ENCODE results near the gene LCN9.

LCN9 gene

GRCh38 chr9:135703726-135704125 lies 40.6 kb downstream of the LCN9 start:
- DNase-seq (ENCODE audit: low read depth, low spot score), result no peak

GRCh38 chr9:135704483-135704882 lies 41.4 kb downstream of the LCN9 start:
- CTCF ChIA-PET, result interaction anchor here (1.2 to 3.2 kb wide), 2 partner anchors 11 to 13 kb away, joined by 3 to 19 read pairs; no protein-coding TSS in a partner anchor

More at GRCh38 chr9:135703726-135704125, 40.6 kb downstream of the LCN9 start:
- CTCF ChIA-PET, result interaction anchor here (0.7 to 3.2 kb wide), 3 partner anchors 10 to 264 kb away, joined by 3 to 19 read pairs (median 3); no protein-coding TSS in a partner anchor
- no peak for TF ChIP-seq CTCF (IDR thresholded peaks at IDR 0.05; ENCODE audit: insufficient read depth, low read length, missing control alignments)
- no peak overlapping the region for H3K4me3 ChIP-seq (ENCODE audit: low read depth, low read length)
- POLR2A ChIA-PET, result interaction anchor here (1.1 kb wide), 1 partner anchor 10 kb away, joined by 3 read pairs; no protein-coding TSS in a partner anchor

GRCh38 chr9:135705376-135705775 lies 42.3 kb downstream of the LCN9 start:
- H3K4me3 ChIP-seq (ENCODE audit: low read depth, low read length), result no peak overlapping the region
- TF ChIP-seq CTCF (IDR thresholded peaks at IDR 0.05; ENCODE audit: insufficient read depth, low read length, missing control alignments), result no peak
- CTCF ChIA-PET, result interaction anchor here (0.6 to 1.0 kb wide), 2 partner anchors 8 to 263 kb away, joined by 3 read pairs; no protein-coding TSS in a partner anchor
- DNase-seq (ENCODE audit: low read depth, low spot score), result no peak
- POLR2A ChIA-PET, result no interaction called here

More at GRCh38 chr9:135704483-135704882, 41.4 kb downstream of the LCN9 start:
- no peak overlapping the region for H3K4me3 ChIP-seq (ENCODE audit: low read depth, low read length)
- no peak for DNase-seq (ENCODE audit: low read depth, low spot score)
- POLR2A ChIA-PET, result interaction anchor here (1.1 kb wide), 1 partner anchor 9 kb away, joined by 3 read pairs; no protein-coding TSS in a partner anchor
- TF ChIP-seq CTCF (IDR thresholded peaks at IDR 0.05; ENCODE audit: insufficient read depth, low read length, missing control alignments), result no peak

GRCh38 chr9:135706288-135706687 lies 43.2 kb downstream of the LCN9 start:
- H3K4me3 ChIP-seq (ENCODE audit: low read depth, low read length), result no peak overlapping the region
- ChIA-PET POLR2A (no interaction called here), CTCF (no interaction called here)
- no peak for DNase-seq (ENCODE audit: low read depth, low spot score)
- no peak for TF ChIP-seq CTCF (IDR thresholded peaks at IDR 0.05; ENCODE audit: insufficient read depth, low read length, missing control alignments)

- no peak for DNase-seq (ENCODE audit: low read depth, low spot score)
- ChIA-PET CTCF (interaction anchor here (1.5 kb wide), 1 partner anchor 415 kb away, joined by 3 read pairs; no protein-coding TSS in a partner anchor), POLR2A (no interaction called here)
- no peak for TF ChIP-seq CTCF (IDR thresholded peaks at IDR 0.05; ENCODE audit: insufficient read depth, low read length, missing control alignments)
- no peak overlapping the region for H3K4me3 ChIP-seq (ENCODE audit: low read depth, low read length)
These were observed 44.4 kb downstream of the LCN9 start for GRCh38 chr9:135707252-135708138.

GRCh38 chr9:135708164-135708563 lies 45.1 kb downstream of the LCN9 start:
- no peak for TF ChIP-seq CTCF (IDR thresholded peaks at IDR 0.05; ENCODE audit: insufficient read depth, low read length, missing control alignments)
- POLR2A ChIA-PET, result no interaction called here
- DNase-seq (ENCODE audit: low read depth, low spot score), result no peak
- CTCF ChIA-PET, result interaction anchor here (1.5 kb wide), 1 partner anchor 414 kb away, joined by 3 read pairs; no protein-coding TSS in a partner anchor
- H3K4me3 ChIP-seq (ENCODE audit: low read depth, low read length), result no peak overlapping the region
